OCI-LY7 (cell line): ENCODE data around the gene FAM76A. TPM values are rescaled to one million over a fixed set of nuclear protein-coding genes. Genes with fewer than 3 reads are reported as not detected.
"Not testable (repeated sequence)": the region's sequence is repeated elsewhere in the genome, so short reads cannot be mapped to it uniquely, and the experiment has no call there.

Experiments
- BruUV-seq: library from RNA; stranded (reverse); fragments of 400-500 nt; replicated peaks from 2 replicates; lab custom pipeline; 2021; lab: Mats Ljungman, UMichigan
- CTCF ChIA-PET: fragments of 300-600 bp; sonication (Branson Sonifier 250); formaldehyde crosslinking; loops from one replicate; lab custom pipeline; 2022; ENCODE audit warnings: antibody characterized with exemption; ENCODE audit not compliant: unreplicated experiment; lab: Charles Lee
- POLR2A ChIA-PET: fragments of 300-600 bp; sonication (Branson Sonifier 250); formaldehyde crosslinking; loops from one replicate; lab custom pipeline; 2022; ENCODE audit warnings: antibody characterized with exemption; lab: Charles Lee
- DNase-seq: peaks from one replicate; pipeline ENCODE4 v3.0.0-alpha.2; 2015; ENCODE audit warnings: low spot score
- H2AFZ ChIP-seq: fragments of 200-600 bp; sonication (generic), shearing (Covaris generic); 2 replicates; pipeline ENCODE4 v1.6.1; 2014; ENCODE audit warnings: mild to moderate bottlenecking, antibody characterized with exemption, low read length, moderate library complexity
- H3K27ac ChIP-seq: fragments of 200-600 bp; sonication (generic); 2 replicates; pipeline ENCODE4 v1.5.1; 2014; ENCODE audit warnings: mixed run types, low read depth, mild to moderate bottlenecking, moderate library complexity, low read length, inconsistent platforms; ENCODE audit not compliant: poor library complexity, severe bottlenecking
- H3K36me3 ChIP-seq: fragments of 200-600 bp; sonication (generic); 2 replicates; pipeline ENCODE4 v1.6.1; 2014; ENCODE audit warnings: mild to moderate bottlenecking, antibody characterized with exemption, low read length, moderate library complexity, mixed read lengths; ENCODE audit not compliant: insufficient read depth
- H3K4me1 ChIP-seq: fragments of 200-600 bp; sonication (generic); 2 replicates; pipeline ENCODE4 v1.5.1; 2014; ENCODE audit warnings: mild to moderate bottlenecking, low read length; ENCODE audit not compliant: insufficient read depth, poor library complexity, severe bottlenecking
- H3K4me2 ChIP-seq: fragments of 200-600 bp; sonication (generic); 2 replicates; pipeline ENCODE4 v1.6.1; 2014; ENCODE audit warnings: mild to moderate bottlenecking, low read length
- H3K4me3 ChIP-seq: fragments of 200-600 bp; sonication (generic); 2 replicates; pipeline ENCODE4 v1.5.1; 2014; ENCODE audit warnings: mild to moderate bottlenecking, low read depth, low read length; ENCODE audit not compliant: poor library complexity, severe bottlenecking
- H3K79me2 ChIP-seq: fragments of 200-600 bp; sonication (generic); 2 replicates; pipeline ENCODE4 v1.6.1; 2016; ENCODE audit warnings: low read depth, mild to moderate bottlenecking, low read length, moderate library complexity, mixed read lengths; ENCODE audit not compliant: insufficient read depth
- H3K9me2 ChIP-seq: fragments of 200-600 bp; sonication (generic); 2 replicates; pipeline ENCODE4 v1.6.1; 2016; ENCODE audit warnings: mild to moderate bottlenecking, low read length, mixed read lengths; ENCODE audit not compliant: insufficient read depth
- H3K9me3 ChIP-seq: fragments of 200-600 bp; sonication (generic); 2 replicates; pipeline ENCODE4 v1.6.1; 2014; ENCODE audit warnings: mild to moderate bottlenecking, mixed run types, low read length, mixed read lengths
- H4K20me1 ChIP-seq: fragments of 200-600 bp; sonication (generic); 2 replicates; pipeline ENCODE4 v1.6.1; 2014; ENCODE audit warnings: mild to moderate bottlenecking, antibody characterized with exemption, low read length, moderate library complexity, mixed read lengths; ENCODE audit not compliant: insufficient read depth
- EZH2phosphoT487 ChIP-seq: fragments of 200-600 bp; sonication (generic); IDR thresholded peaks from 2 replicates; pipeline ENCODE4 v1.6.1; 2018; ENCODE audit warnings: low read depth, borderline replicate concordance, mild to moderate bottlenecking, mixed run types, antibody characterized with exemption, low read length, moderate library complexity, mixed read lengths
- intact Hi-C: fragments of 100-400 bp; cut with micrococcal nuclease; formaldehyde crosslinking; loops from one replicate; pipeline ENCODE4 v1.10.0; 2022; ENCODE audit not compliant: unreplicated experiment
- total RNA-seq, 2 experiments: library from RNA; depleted of rRNA in 1 of 2; stranded (reverse); fragments of >200 nt in 1 of 2; shearing (Covaris generic) in 1 of 2; gene quantifications; 2 replicates each; pipeline ENCODE4 v1.2.3, GENCODE V29; 2014 to 2022
- TF ChIP-seq, protein P1 (sequence below): fragments of 200-600 bp; sonication (generic); conservative IDR thresholded peaks from 2 replicates; pipeline ENCODE4 v1.5.1; 2014; ENCODE audit warnings: mild to moderate bottlenecking, antibody characterized with exemption, low read length, moderate library complexity, mixed read lengths

The FAM76A gene
- total RNA-seq, 2 experiments from 2014 or later: 16.3 to 18.6 TPM

DNA sequence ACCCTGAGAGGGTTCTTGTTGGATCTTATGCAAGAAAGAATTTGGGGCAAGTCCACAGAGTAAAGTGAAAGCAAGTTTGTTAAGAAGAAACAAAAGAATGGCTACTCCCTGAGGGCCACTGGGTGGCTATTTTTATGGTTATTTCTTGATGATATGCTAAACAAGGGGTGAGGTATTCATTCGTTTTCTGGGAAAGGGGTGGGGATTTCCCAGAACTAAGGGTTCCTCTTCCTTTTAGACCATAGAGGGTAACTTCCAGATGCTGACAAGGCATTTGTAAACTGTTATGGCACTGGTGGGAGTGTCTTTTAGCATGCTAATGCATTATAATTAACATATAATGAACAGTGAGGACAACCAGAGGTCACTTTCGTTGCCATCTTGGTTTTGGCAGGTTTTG, 35.6 kb upstream of the FAM76A start:
- H3K9me3 ChIP-seq: peaks cover 22% of the 10 kb centered on the region; the same call in 1 of the 2 replicates
- no peaks in the 10 kb centered on the region for H3K4me1 ChIP-seq
- no peaks in the 10 kb centered on the region; the same call in 1 of the 2 replicates for H3K9me2 ChIP-seq
- BruUV-seq: no TSS peak
- no peak overlapping the region for H3K4me2 ChIP-seq
- no peak for DNase-seq
- H3K79me2 ChIP-seq: no peaks in the 10 kb centered on the region
- no peak overlapping the region for H3K27ac ChIP-seq
- ChIA-PET CTCF (no interaction called here), POLR2A (no interaction called here)
- intact Hi-C loops: no loop called here
- H3K4me3 ChIP-seq: no peak overlapping the region
- TF ChIP-seq, protein P1, sequence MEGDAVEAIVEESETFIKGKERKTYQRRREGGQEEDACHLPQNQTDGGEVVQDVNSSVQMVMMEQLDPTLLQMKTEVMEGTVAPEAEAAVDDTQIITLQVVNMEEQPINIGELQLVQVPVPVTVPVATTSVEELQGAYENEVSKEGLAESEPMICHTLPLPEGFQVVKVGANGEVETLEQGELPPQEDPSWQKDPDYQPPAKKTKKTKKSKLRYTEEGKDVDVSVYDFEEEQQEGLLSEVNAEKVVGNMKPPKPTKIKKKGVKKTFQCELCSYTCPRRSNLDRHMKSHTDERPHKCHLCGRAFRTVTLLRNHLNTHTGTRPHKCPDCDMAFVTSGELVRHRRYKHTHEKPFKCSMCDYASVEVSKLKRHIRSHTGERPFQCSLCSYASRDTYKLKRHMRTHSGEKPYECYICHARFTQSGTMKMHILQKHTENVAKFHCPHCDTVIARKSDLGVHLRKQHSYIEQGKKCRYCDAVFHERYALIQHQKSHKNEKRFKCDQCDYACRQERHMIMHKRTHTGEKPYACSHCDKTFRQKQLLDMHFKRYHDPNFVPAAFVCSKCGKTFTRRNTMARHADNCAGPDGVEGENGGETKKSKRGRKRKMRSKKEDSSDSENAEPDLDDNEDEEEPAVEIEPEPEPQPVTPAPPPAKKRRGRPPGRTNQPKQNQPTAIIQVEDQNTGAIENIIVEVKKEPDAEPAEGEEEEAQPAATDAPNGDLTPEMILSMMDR: no peak
- no peak for TF ChIP-seq EZH2phosphoT487
- H2AFZ ChIP-seq: no peak overlapping the region
- no peaks in the 10 kb centered on the region for H3K36me3 ChIP-seq
- H4K20me1 ChIP-seq: no peaks in the 10 kb centered on the region

DNA sequence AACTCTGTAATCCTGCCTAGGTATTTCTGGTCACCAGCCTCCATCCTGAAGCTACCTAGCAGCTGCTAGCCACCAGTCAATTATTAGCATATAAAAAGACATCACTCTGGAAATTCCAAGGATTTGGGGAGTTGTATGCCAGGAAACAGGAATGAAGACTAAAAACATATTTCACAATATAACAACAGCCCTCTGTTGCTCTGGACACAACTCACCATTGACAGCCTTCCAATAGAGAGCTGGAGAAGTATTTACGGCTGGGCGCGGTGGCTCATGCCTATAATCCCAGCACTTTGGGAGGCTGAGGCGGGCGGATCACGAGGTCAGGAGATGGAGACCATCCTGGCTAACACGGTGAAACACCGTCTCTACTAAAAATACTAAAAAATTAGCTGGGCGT, 28.9 kb upstream of the FAM76A start:
- H3K4me1 ChIP-seq, H3K4me3 ChIP-seq, intact Hi-C loops, H3K36me3 ChIP-seq, H3K9me2 ChIP-seq, H3K4me2 ChIP-seq, BruUV-seq, DNase-seq, H3K79me2 ChIP-seq, H4K20me1 ChIP-seq, H3K27ac ChIP-seq, CTCF ChIA-PET, H2AFZ ChIP-seq: not testable (repeated sequence)
- POLR2A ChIA-PET: interaction anchor here (0.8 kb wide), 1 partner anchor 10 kb away, joined by 3 read pairs; no protein-coding TSS in a partner anchor
- peaks cover 12% of the 10 kb centered on the region; the same call in 1 of the 2 replicates for H3K9me3 ChIP-seq

GRCh38 chr1:27704958-27705357, 20.8 kb upstream of the FAM76A start:
- H3K4me1 ChIP-seq: no peaks in the 10 kb centered on the region
- BruUV-seq: no TSS peak
- H3K9me3 ChIP-seq: peaks cover 11% of the 10 kb centered on the region; the same call in 1 of the 2 replicates
- no peaks in the 10 kb centered on the region for H3K9me2 ChIP-seq
- intact Hi-C loops: no loop called here
- no peaks in the 10 kb centered on the region for H4K20me1 ChIP-seq
- ChIA-PET CTCF (interaction anchor here (1.1 kb wide), 1 partner anchor 13 kb away, joined by 4 read pairs; no protein-coding TSS in a partner anchor), POLR2A (no interaction called here)
- no peak overlapping the region for H3K4me3 ChIP-seq
- TF ChIP-seq EZH2phosphoT487: no peak
- TF ChIP-seq, protein P1: no peak
- DNase-seq: no peak
- H3K27ac ChIP-seq: no peak overlapping the region
- no peak overlapping the region for H2AFZ ChIP-seq
- no peak overlapping the region for H3K4me2 ChIP-seq
- no peaks in the 10 kb centered on the region for H3K36me3 ChIP-seq
- no peaks in the 10 kb centered on the region for H3K79me2 ChIP-seq
